CD8-positive, alpha-beta memory T cell (primary cell): ENCODE results near the gene TSSC4. TPM values are rescaled to one million over a fixed set of nuclear protein-coding genes. Genes with fewer than 3 reads are reported as not detected.
"Not testable (repeated sequence)": the region's sequence is repeated elsewhere in the genome, so short reads cannot be mapped to it uniquely, and the experiment has no call there.

ENCODE experiments used
- CTCF ChIA-PET: fragments of 350-600 bp; sonication (Branson Sonifier 250); formaldehyde crosslinking; loops from one replicate; lab custom pipeline; 2021; ENCODE audit warnings: antibody characterized with exemption; lab: Charles Lee
- POLR2A ChIA-PET: fragments of 350-600 bp; sonication (Branson Sonifier 250); formaldehyde crosslinking; loops from one replicate; lab custom pipeline; 2021; ENCODE audit warnings: antibody characterized with exemption; lab: Charles Lee
- DNase-seq, 5 donors: peaks; one replicate each; pipeline versions ENCODE4 v3.0.0 to v3.0.0-alpha.2; 2020 to 2022; ENCODE audit warnings: mixed read lengths in 1 of 5
- H3K27ac ChIP-seq: one replicate; pipeline ENCODE4 v1.7.0; 2013; ENCODE audit warnings: low read depth, mild to moderate bottlenecking, low read length, moderate library complexity
- H3K27me3 ChIP-seq: 2 replicates; pipeline ENCODE4 v1.7.0; 2013; ENCODE audit warnings: low read length, mild to moderate bottlenecking; ENCODE audit not compliant: insufficient read depth, poor library complexity, severe bottlenecking
- H3K36me3 ChIP-seq: 2 replicates; pipeline ENCODE4 v1.7.0; 2013; ENCODE audit warnings: mild to moderate bottlenecking, low read length, moderate library complexity; ENCODE audit not compliant: insufficient read depth
- H3K4me1 ChIP-seq: 2 replicates; pipeline ENCODE4 v1.7.0; 2013; ENCODE audit warnings: mild to moderate bottlenecking, low read length, moderate library complexity; ENCODE audit not compliant: insufficient read depth
- H3K4me3 ChIP-seq: 2 replicates; pipeline ENCODE4 v1.7.0; 2013; ENCODE audit warnings: mild to moderate bottlenecking, low read length
- H3K9me3 ChIP-seq: 2 replicates; pipeline ENCODE4 v1.7.0; 2013; ENCODE audit warnings: mild to moderate bottlenecking, low read length
- H3K27ac Mint-ChIP-seq, 8 donors: one replicate each; pipeline ENCODE4 v1.8.0; 2020 to 2021; ENCODE audit warnings: mixed read lengths in 8 of 8, mild to moderate bottlenecking in 6 of 8, inconsistent platforms in 3 of 8, moderate library complexity in 3 of 8
- H3K27me3 Mint-ChIP-seq, 2 donors: one replicate each; pipeline ENCODE4 v1.8.0; 2020 to 2021; ENCODE audit warnings: mixed read lengths in 2 of 2, mild to moderate bottlenecking in 1 of 2, moderate library complexity in 1 of 2
- H3K36me3 Mint-ChIP-seq, 3 donors: one replicate each; pipeline ENCODE4 v1.8.0; 2020 to 2021; ENCODE audit warnings: mixed read lengths in 3 of 3, inconsistent platforms in 1 of 3, mild to moderate bottlenecking in 1 of 3
- H3K4me1 Mint-ChIP-seq, 3 donors: one replicate each; pipeline ENCODE4 v1.8.0; 2020 to 2021; ENCODE audit warnings: mixed read lengths in 3 of 3, inconsistent platforms in 1 of 3, mild to moderate bottlenecking in 1 of 3
- H3K4me3 Mint-ChIP-seq, 7 donors: one replicate each; pipeline ENCODE4 v1.8.0; 2020 to 2021; ENCODE audit warnings: mixed read lengths in 7 of 7, mild to moderate bottlenecking in 6 of 7, moderate library complexity in 4 of 7, inconsistent platforms in 2 of 7
- H3K9me3 Mint-ChIP-seq, 5 donors: one replicate each; pipeline ENCODE4 v1.8.0; 2020 to 2022; ENCODE audit warnings: mixed read lengths in 5 of 5, mild to moderate bottlenecking in 3 of 5, moderate library complexity in 2 of 5, inconsistent platforms in 1 of 5
- polyA plus RNA-seq: library from polyadenylated mRNA; unstranded; fragments of 300-500 nt; fragmentation: Illumina TruSeq; gene quantifications from one replicate; pipeline ENCODE4 v1.2.3, GENCODE V29; 2021
- total RNA-seq, 2 experiments: library from RNA; stranded (reverse); gene quantifications; one replicate each; pipeline ENCODE4 v1.2.3, GENCODE V29; 2021

Gene TSSC4
- total RNA-seq: 10 to 100 TPM; 79.6 to 84.1 TPM
- 85.6 TPM for polyA plus RNA-seq

DNA sequence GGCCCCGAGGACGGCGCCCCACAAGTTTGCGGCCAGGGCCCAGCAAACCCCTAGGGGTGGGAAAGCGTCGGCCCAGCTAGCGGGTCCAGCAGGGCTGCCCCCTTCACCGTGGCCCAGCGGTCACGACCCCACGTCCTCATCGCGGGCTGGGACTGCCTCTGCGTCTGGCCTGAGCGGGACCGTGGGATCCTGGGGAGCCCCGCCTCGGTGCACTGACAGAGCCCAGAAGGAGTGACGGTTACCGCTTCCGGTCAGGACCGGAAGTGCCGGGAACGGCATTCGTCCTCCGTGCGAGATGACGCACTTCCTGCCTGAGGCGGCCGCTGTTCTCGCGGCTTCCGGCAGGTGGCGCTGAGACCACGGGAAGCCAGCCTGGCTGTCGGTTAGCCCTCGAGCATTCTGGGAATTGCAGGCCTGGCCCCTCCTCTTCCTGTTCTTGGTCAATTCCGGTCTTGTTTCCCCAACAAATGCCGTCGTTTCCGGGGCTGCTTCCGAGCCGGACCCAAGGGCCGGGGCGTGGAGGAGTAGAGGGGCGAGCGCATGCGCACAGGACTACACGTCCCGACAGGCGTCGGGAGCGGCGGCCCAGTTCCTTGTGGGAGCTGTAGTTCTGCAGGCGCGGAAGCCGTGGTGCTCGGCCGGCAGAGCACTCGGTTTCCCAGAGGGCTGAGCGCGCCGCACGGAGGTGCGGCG lies at the start of gene TSSC4:
TSS of gene TSSC4 (plus strand) at position 682 of the 693 bp plus-strand sequence. CDS start 1,884 bp downstream, outside the sequence.
- H3K27ac Mint-ChIP-seq: peak within 1 kb of the TSS; percentile 90 to 98 (median 96)
- POLR2A ChIA-PET: interaction anchor here (0.6 to 2.6 kb wide), 10 partner anchors 13 to 492 kb away, joined by 3 to 26 read pairs (median 6); partner anchors contain the start of genes C11orf21, CD81 and TSPAN32
- H3K9me3 Mint-ChIP-seq: no peaks in the 10 kb centered on the region
- H3K4me3 Mint-ChIP-seq: peak within 1 kb of the TSS; percentile 88 to 99 (median 91)
- Histone ChIP-seq H3K36me3 (no peaks in the 10 kb centered on the region), H3K4me1 (peaks cover 24% of the 10 kb centered on the region), H3K27ac (peak within 1 kb of the TSS; percentile 97), H3K27me3 (no peaks in the 10 kb centered on the region), H3K4me3 (peak within 1 kb of the TSS; percentile 89), H3K9me3 (no peaks in the 10 kb centered on the region)
- peaks cover 0 to 3% of the 10 kb centered on the region in 2 donors for H3K27me3 Mint-ChIP-seq
- CTCF ChIA-PET: interaction anchor here (0.7 to 6.4 kb wide), 19 partner anchors 9 to 488 kb away, joined by 3 to 53 read pairs (median 4); partner anchors contain the start of genes C11orf21, CD81 and TSPAN32
- DNase-seq: peak; percentile 99 to 100 (median 100)
- H3K4me1 Mint-ChIP-seq: peaks cover 10 to 34% (median 15%) of the 10 kb centered on the region in 3 donors
- peaks cover 0 to 59% (median 0%) of the 10 kb centered on the region in 3 donors for H3K36me3 Mint-ChIP-seq

DNA sequence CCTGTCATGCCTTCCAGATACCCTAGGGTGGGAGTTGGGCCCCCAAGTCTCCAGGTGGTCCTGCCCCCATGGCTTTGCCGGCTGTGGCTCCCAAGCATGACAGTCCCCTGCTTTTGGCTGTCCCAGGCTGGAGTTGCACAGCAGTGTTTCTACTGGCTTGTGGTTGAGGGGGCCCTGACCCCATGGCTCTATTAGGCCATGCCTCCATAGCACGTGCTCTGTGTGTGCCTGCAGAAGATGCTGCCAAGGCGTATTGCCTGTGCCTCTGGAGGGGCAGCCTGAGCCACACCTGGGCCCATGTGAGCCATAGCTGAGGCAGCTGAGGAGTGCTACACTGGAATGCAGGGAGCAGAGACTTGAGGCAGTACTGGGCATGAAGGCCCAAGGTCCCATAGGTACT lies 48.8 kb upstream of the TSSC4 start:
- Mint-ChIP-seq H3K36me3 (peaks cover 0 to 5% (median 1%) of the 10 kb centered on the region in 3 donors), H3K9me3 (peaks cover 0 to 11% (median 5%) of the 10 kb centered on the region in 5 donors), H3K4me1 (no peaks in the 10 kb centered on the region), H3K27ac (no peak overlapping the region), H3K4me3 (no peak overlapping the region), H3K27me3 (no peaks in the 10 kb centered on the region)
- no peaks in the 10 kb centered on the region for H3K9me3 ChIP-seq
- no peaks in the 10 kb centered on the region for H3K27me3 ChIP-seq
- ChIA-PET CTCF (no interaction called here), POLR2A (no interaction called here)
- H3K27ac ChIP-seq: no peak overlapping the region
- H3K4me3 ChIP-seq: no peak overlapping the region
- H3K36me3 ChIP-seq: no peaks in the 10 kb centered on the region
- DNase-seq: no peak
- H3K4me1 ChIP-seq: no peaks in the 10 kb centered on the region

DNA sequence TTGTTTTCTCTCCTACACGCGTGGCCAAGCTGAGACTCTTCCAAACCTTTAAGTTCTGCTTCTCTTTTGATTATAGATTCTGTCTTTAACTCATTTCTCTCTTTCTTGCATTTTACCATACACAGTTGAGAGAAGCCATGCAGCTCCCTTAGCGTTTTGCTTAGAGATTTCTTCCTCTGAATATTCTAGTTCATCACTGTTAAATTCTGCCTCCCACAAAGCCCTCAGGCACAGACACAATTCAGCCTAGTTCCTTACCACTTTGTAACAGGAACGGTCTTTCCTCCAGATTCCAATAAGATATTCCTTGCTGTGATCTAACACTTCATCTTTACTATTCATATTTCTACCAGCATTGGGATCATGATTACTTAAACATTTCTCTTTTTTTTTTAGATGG lies 48.1 kb upstream of the TSSC4 start:
- Mint-ChIP-seq H3K4me3 (no peak overlapping the region), H3K9me3 (peaks cover 0 to 11% (median 5%) of the 10 kb centered on the region in 5 donors), H3K36me3 (peaks cover 0 to 5% (median 1%) of the 10 kb centered on the region in 3 donors), H3K27ac (no peak overlapping the region), H3K27me3 (no peaks in the 10 kb centered on the region), H3K4me1 (no peaks in the 10 kb centered on the region)
- no peaks in the 10 kb centered on the region for H3K4me1 ChIP-seq
- ChIA-PET CTCF (no interaction called here), POLR2A (no interaction called here)
- no peaks in the 10 kb centered on the region for H3K9me3 ChIP-seq
- H3K36me3 ChIP-seq: no peaks in the 10 kb centered on the region
- no peak for DNase-seq
- no peak overlapping the region for H3K27ac ChIP-seq
- no peak overlapping the region for H3K4me3 ChIP-seq
- H3K27me3 ChIP-seq: no peaks in the 10 kb centered on the region

DNA sequence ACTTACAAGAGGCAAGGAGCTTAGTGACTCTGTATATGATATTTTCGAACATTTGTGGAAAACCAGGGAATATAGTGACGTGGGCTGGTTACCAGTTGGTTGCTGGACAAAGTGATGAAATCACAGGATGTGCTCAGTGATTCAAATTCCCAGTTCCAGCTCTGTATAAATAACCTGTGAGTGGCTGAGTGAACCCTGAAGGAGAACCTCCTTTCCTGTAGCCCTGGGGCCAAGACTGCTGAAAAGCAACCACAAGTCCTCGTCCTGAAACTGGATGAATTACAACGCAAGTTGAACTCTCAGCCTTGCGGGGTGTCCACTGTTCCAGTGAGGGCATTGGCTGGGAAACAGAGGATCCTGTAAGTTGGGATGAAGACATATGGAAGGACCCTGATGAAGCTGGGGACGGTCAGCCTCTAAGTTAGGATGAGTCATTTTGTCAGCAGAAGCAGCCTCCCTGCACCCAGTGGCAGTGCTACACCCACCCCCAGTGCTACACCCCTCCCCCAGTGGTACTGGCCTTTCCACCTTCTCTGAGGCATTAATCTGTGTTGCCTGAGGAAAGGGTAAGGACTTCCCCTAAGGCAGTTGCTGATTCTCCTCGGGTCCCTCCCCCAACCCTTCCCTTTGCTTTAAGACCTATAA lies 45.4 kb upstream of the TSSC4 start:
- no peak for DNase-seq
- Histone ChIP-seq H3K4me3 (no peak overlapping the region), H3K27me3 (no peaks in the 10 kb centered on the region), H3K27ac (no peak overlapping the region), H3K4me1 (no peaks in the 10 kb centered on the region), H3K36me3 (no peaks in the 10 kb centered on the region), H3K9me3 (no peaks in the 10 kb centered on the region)
- no peak overlapping the region for H3K4me3 Mint-ChIP-seq
- no peaks in the 10 kb centered on the region for H3K36me3 Mint-ChIP-seq
- ChIA-PET POLR2A (no interaction called here), CTCF (no interaction called here)
- no peaks in the 10 kb centered on the region for H3K4me1 Mint-ChIP-seq
- no peaks in the 10 kb centered on the region for H3K27me3 Mint-ChIP-seq
- H3K9me3 Mint-ChIP-seq: no peaks in the 10 kb centered on the region
- no peak overlapping the region for H3K27ac Mint-ChIP-seq

DNA sequence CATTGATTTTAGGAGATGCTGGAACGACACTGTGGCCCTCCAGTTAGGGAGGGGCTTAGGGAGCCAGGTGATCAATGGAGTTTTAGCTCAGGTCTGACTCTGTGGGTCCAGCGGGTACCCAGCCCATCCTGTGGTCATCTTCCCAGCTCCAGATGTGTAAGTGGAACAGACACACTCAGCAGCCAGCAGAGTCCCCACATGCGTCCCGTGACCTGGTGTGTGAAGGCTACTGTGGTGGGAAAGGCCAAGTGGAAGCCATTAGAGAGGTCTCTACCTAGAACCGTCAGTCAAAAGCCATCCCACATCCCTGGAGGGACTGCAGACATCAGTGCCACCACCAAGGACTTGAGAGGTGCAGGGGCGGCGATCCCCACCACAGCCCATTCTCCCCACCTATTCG lies 43.3 kb upstream of the TSSC4 start:
- H3K27me3 Mint-ChIP-seq: no peaks in the 10 kb centered on the region
- Histone ChIP-seq H3K4me1 (no peaks in the 10 kb centered on the region), H3K36me3 (no peaks in the 10 kb centered on the region), H3K4me3 (no peak overlapping the region), H3K9me3 (no peaks in the 10 kb centered on the region), H3K27ac (no peak overlapping the region), H3K27me3 (no peaks in the 10 kb centered on the region)
- H3K36me3 Mint-ChIP-seq: no peaks in the 10 kb centered on the region
- no peaks in the 10 kb centered on the region for H3K4me1 Mint-ChIP-seq
- no peak for DNase-seq
- CTCF ChIA-PET: no interaction called here
- H3K27ac Mint-ChIP-seq: peak overlapping the region in 1 of 8 donors; percentile 81
- H3K9me3 Mint-ChIP-seq: no peaks in the 10 kb centered on the region
- H3K4me3 Mint-ChIP-seq: no peak overlapping the region
- POLR2A ChIA-PET: no interaction called here

DNA sequence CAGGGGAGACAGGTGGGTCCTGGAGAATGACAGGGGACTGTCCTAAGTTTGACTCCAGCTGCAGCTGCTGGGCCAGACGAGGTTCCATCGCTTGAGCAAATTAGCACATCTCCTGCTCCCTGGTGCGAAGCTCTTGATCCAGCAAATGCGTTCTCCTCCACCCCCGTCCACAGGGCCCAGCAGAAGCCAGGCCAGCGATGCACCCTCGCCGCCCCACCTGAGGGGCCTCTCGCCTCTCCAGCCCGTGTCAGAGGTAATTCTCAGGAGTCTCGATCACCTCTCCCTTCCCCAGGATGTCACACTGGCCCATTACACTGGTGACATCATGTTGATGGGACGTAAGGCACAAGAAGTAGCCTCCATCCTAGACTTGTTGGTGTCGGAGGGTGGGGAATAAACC lies 42.9 kb upstream of the TSSC4 start:
- H3K4me1 ChIP-seq, H3K36me3 Mint-ChIP-seq, H3K4me3 Mint-ChIP-seq, H3K4me3 ChIP-seq, H3K27ac ChIP-seq, H3K27me3 Mint-ChIP-seq, H3K9me3 Mint-ChIP-seq, CTCF ChIA-PET, H3K36me3 ChIP-seq, H3K27ac Mint-ChIP-seq, H3K9me3 ChIP-seq, H3K4me1 Mint-ChIP-seq, DNase-seq, POLR2A ChIA-PET, H3K27me3 ChIP-seq: not testable (repeated sequence)

DNA sequence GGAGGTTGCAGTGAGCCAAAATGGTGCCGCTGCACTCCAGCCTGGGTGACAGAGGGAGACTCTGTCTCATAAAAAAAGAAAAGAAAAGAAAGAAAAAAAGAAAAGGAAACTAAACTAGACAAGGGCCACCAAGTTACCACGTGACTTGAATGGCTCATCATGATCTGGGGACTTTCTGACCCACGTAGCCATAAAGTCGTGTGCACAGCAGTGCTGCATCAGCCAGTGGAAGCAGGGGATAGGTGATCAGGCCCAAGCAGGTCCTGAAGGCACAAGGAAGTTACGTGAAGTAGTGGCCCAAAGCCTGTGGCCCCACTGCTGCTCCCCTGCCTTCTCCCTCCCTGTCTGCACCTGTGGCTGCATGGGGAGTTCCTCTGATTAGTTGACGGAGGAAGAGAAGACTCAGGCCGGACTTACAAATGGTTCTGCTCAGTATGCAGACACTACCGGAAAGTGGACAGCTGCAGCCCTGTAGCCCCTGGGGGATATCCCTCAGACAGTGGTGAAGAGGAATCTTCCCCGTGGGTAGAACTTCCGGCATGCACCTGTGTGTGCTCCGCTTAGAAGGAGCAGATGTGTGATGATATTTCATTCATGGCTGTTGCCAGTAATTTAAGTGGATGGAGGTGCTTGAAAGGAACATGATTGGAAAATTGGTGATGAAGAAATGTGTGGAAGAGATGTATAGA lies 41.7 kb upstream of the TSSC4 start:
- no peak for DNase-seq
- Mint-ChIP-seq H3K27ac (no peak overlapping the region), H3K4me1 (no peaks in the 10 kb centered on the region), H3K4me3 (no peak overlapping the region), H3K36me3 (no peaks in the 10 kb centered on the region), H3K9me3 (no peaks in the 10 kb centered on the region), H3K27me3 (no peaks in the 10 kb centered on the region)
- H3K9me3 ChIP-seq: no peaks in the 10 kb centered on the region
- H3K4me1 ChIP-seq: no peaks in the 10 kb centered on the region
- ChIA-PET POLR2A (no interaction called here), CTCF (no interaction called here)
- H3K27ac ChIP-seq: no peak overlapping the region
- H3K36me3 ChIP-seq: no peaks in the 10 kb centered on the region
- no peak overlapping the region for H3K4me3 ChIP-seq
- H3K27me3 ChIP-seq: no peaks in the 10 kb centered on the region

DNA sequence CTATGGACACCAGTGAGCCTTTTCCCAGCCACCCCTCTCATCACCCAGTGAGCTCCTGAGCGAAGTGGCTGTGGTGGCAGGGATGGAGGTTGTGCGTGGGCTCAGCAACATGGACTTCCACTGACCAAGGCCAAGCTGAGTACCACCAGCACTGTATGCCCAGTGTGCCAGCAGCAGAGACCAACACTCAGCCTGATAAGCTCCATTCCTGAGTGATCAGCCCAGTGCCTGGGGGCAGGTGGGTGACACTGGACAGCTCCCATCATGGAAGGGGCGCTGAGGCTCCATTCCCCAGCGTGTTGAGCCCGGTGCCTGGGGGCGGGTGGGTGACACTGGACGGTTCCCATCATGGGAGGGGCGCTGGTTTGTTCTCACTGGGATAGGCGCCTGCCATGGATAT lies 41.0 kb upstream of the TSSC4 start:
- Mint-ChIP-seq H3K27ac (no peak overlapping the region), H3K4me1 (no peaks in the 10 kb centered on the region), H3K4me3 (no peak overlapping the region), H3K9me3 (no peaks in the 10 kb centered on the region), H3K27me3 (no peaks in the 10 kb centered on the region), H3K36me3 (no peaks in the 10 kb centered on the region)
- Histone ChIP-seq H3K27ac (no peak overlapping the region), H3K4me1 (no peaks in the 10 kb centered on the region), H3K4me3 (no peak overlapping the region), H3K27me3 (no peaks in the 10 kb centered on the region), H3K9me3 (no peaks in the 10 kb centered on the region), H3K36me3 (no peaks in the 10 kb centered on the region)
- DNase-seq: no peak
- ChIA-PET POLR2A (no interaction called here), CTCF (no interaction called here)
